WERI-Rb-1 (cell line): Measurements from ENCODE around the gene MYO5A.
A peak's percentile ranks its signal among the peaks of the same experiment; 100 is the strongest.

ENCODE experiments used
- DNase-seq: peaks from one replicate; pipeline ENCODE4 v3.0.0-alpha.2; 2020
- H3K27ac ChIP-seq: fragments of 250-450 bp; sonication (Bioruptor Pico); 2 replicates; pipeline ENCODE4 v1.5.1; 2020; ENCODE audit warnings: mild to moderate bottlenecking, moderate library complexity
- H3K27me3 ChIP-seq: fragments of 250-450 bp; sonication (Bioruptor Pico); 2 replicates; pipeline ENCODE4 v1.5.1; 2021; ENCODE audit warnings: mild to moderate bottlenecking, low read depth, moderate library complexity; ENCODE audit not compliant: insufficient read depth, severe bottlenecking
- H3K36me3 ChIP-seq: fragments of 250-450 bp; sonication (Bioruptor Pico); 2 replicates; pipeline ENCODE4 v1.5.1; 2020; ENCODE audit warnings: mild to moderate bottlenecking, moderate library complexity
- H3K4me3 ChIP-seq: 2 replicates; pipeline ENCODE4 v1.5.1; 2011; ENCODE audit warnings: low read depth, mild to moderate bottlenecking, control low read depth, low read length
- H3K9me3 ChIP-seq: fragments of 250-450 bp; sonication (Bioruptor Pico); 2 replicates; pipeline ENCODE4 v1.5.1; 2021; ENCODE audit warnings: mild to moderate bottlenecking, moderate library complexity; ENCODE audit not compliant: severe bottlenecking
- CTCF ChIP-seq: IDR thresholded peaks from 2 replicates; pipeline ENCODE4 v1.5.1; 2011; ENCODE audit warnings: low read depth, mild to moderate bottlenecking, control low read depth, inconsistent platforms, low read length

The MYO5A gene

GRCh38 chr15:52361494-52361893 lies 167.2 kb downstream of the MYO5A start:
- no peak for DNase-seq
- no peak overlapping the region for H3K4me3 ChIP-seq
- H3K27me3 ChIP-seq: no peaks in the 10 kb centered on the region
- H3K27ac ChIP-seq: no peak overlapping the region
- no peaks in the 10 kb centered on the region for H3K9me3 ChIP-seq
- no peaks in the 10 kb centered on the region for H3K36me3 ChIP-seq
- TF ChIP-seq CTCF: no peak

GRCh38 chr15:52360229-52361203 lies 168.2 kb downstream of the MYO5A start:
- no peaks in the 10 kb centered on the region for H3K36me3 ChIP-seq
- H3K4me3 ChIP-seq: no peak overlapping the region
- H3K27ac ChIP-seq: peak overlapping the region; percentile 38
- H3K9me3 ChIP-seq: no peaks in the 10 kb centered on the region
- peak; percentile 14 for DNase-seq
- H3K27me3 ChIP-seq: no peaks in the 10 kb centered on the region
- no peak for TF ChIP-seq CTCF

GRCh38 chr15:52359722-52360121 lies 169.0 kb downstream of the MYO5A start:
- TF ChIP-seq CTCF: no peak
- Histone ChIP-seq H3K27ac (no peak overlapping the region), H3K4me3 (no peak overlapping the region), H3K36me3 (no peaks in the 10 kb centered on the region), H3K9me3 (no peaks in the 10 kb centered on the region), H3K27me3 (no peaks in the 10 kb centered on the region)
- DNase-seq: no peak

GRCh38 chr15:52357949-52358348 lies 170.7 kb downstream of the MYO5A start:
- DNase-seq: peak; percentile 20
- H3K27ac ChIP-seq: peak overlapping the region; percentile 56
- H3K4me3 ChIP-seq: peak overlapping the region; percentile 6; the same call in 1 of the 2 replicates
- H3K36me3 ChIP-seq: no peaks in the 10 kb centered on the region
- H3K9me3 ChIP-seq: no peaks in the 10 kb centered on the region
- no peak for TF ChIP-seq CTCF
- H3K27me3 ChIP-seq: no peaks in the 10 kb centered on the region

- H3K27ac ChIP-seq: no peak overlapping the region
- no peaks in the 10 kb centered on the region for H3K27me3 ChIP-seq
- no peak for TF ChIP-seq CTCF
- H3K4me3 ChIP-seq: no peak overlapping the region
- no peaks in the 10 kb centered on the region for H3K9me3 ChIP-seq
- H3K36me3 ChIP-seq: no peaks in the 10 kb centered on the region; the same call in 1 of the 2 replicates
- no peak for DNase-seq
Measured at GRCh38 chr15:52352086-52352485, 176.6 kb downstream of the MYO5A start.
